Sigmoid colon (tissue), 7 donors: Measurements from ENCODE around the gene PLS1. TPM values are rescaled to one million over a fixed set of nuclear protein-coding genes. Genes with fewer than 3 reads are reported as not detected.

ENCODE experiments used
- DNase-seq: peaks from one replicate; pipeline ENCODE4 v3.0.0-alpha.2; 2019
- H3K27ac ChIP-seq, 4 donors: fragments of 200-600 bp; sonication (generic); one replicate each; pipeline ENCODE4 v1.5.1; 2016 to 2019; ENCODE audit warnings: mild to moderate bottlenecking in 1 of 4
- H3K27me3 ChIP-seq, 3 donors: fragments of 200-600 bp; sonication (generic); one replicate each; pipeline ENCODE4 v1.5.1; 2019; ENCODE audit warnings: mild to moderate bottlenecking in 1 of 3
- H3K36me3 ChIP-seq, 4 donors: fragments of 200-600 bp; sonication (generic); one replicate each; pipeline ENCODE4 v1.5.1; 2016 to 2019
- H3K4me1 ChIP-seq, 4 donors: fragments of 200-600 bp; sonication (generic); one replicate each; pipeline ENCODE4 v1.5.1; 2017 to 2019
- H3K4me3 ChIP-seq, 4 donors: fragments of 200-600 bp; sonication (generic); one replicate each; pipeline ENCODE4 v1.5.1; 2017 to 2019; ENCODE audit warnings: mild to moderate bottlenecking in 2 of 4, moderate library complexity in 1 of 4
- H3K9me3 ChIP-seq, 4 donors: fragments of 200-600 bp in 3 of 4; sonication (generic) in 3 of 4; one replicate each; pipeline versions ENCODE4 v1.5.1 to v1.6.1; 2013 to 2019
- EP300 ChIP-seq, 4 donors: sonication (generic); formaldehyde crosslinking; IDR thresholded peaks; one replicate each; pipeline ENCODE4 v1.6.1; 2017; ENCODE audit warnings: antibody characterized with exemption in 4 of 4
- POLR2A ChIP-seq, 2 donors: fragments of 450-650 bp; IDR thresholded peaks; one replicate each; pipeline ENCODE4 v1.6.1; 2016; ENCODE audit warnings: antibody characterized with exemption in 2 of 2, mild to moderate bottlenecking in 2 of 2, moderate library complexity in 2 of 2
- POLR2AphosphoS5 ChIP-seq, 4 donors: sonication (generic); formaldehyde crosslinking; IDR thresholded peaks; one replicate each; pipeline ENCODE4 v1.6.1; 2017; ENCODE audit warnings: antibody characterized with exemption in 4 of 4
- WGBS, 2 donors: extraction: QIAGEN DNeasy Blood & Tissue Kit; methylation state at CpG; one replicate each; pipeline ENCODE4 v1.1.7; 2013; 5-methylcytosine and 5-hydroxymethylcytosine counted together
- intact Hi-C: fragments of 100-400 bp; cut with DNase I; formaldehyde crosslinking; loops from one replicate; pipeline ENCODE4 v1.15.1; 2023
- polyA plus RNA-seq, 3 donors: library from polyadenylated mRNA; stranded (reverse); fragments of 200-250 nt; gene quantifications; one replicate each; pipeline ENCODE4 v1.2.3, GENCODE V29; 2013
- total RNA-seq, 4 donors: library from RNA; depleted of rRNA; stranded (reverse); fragments of >200 nt; gene quantifications; one replicate each; pipeline ENCODE4 v1.1.0, GENCODE V29; 2016
- TF ChIP-seq, protein P1 (sequence below), 4 experiments: fragments of 450-650 bp in 3 of 4; fragments of 200-600 bp in 1 of 4; IDR thresholded peaks; one replicate each; pipeline ENCODE4 v1.5.1; 2016 to 2019; ENCODE audit warnings: antibody characterized with exemption in 4 of 4, mild to moderate bottlenecking in 3 of 4, moderate library complexity in 2 of 4
- donor health status: healthy with polysubstance abuse.
- donor health status: Bipolar disorder and iron deficiency.
- donor health status: healthy.

Gene PLS1
- total and polyA plus RNA-seq, 7 donors = 0.55 to 366 (median 1.8) TPM

DNA sequence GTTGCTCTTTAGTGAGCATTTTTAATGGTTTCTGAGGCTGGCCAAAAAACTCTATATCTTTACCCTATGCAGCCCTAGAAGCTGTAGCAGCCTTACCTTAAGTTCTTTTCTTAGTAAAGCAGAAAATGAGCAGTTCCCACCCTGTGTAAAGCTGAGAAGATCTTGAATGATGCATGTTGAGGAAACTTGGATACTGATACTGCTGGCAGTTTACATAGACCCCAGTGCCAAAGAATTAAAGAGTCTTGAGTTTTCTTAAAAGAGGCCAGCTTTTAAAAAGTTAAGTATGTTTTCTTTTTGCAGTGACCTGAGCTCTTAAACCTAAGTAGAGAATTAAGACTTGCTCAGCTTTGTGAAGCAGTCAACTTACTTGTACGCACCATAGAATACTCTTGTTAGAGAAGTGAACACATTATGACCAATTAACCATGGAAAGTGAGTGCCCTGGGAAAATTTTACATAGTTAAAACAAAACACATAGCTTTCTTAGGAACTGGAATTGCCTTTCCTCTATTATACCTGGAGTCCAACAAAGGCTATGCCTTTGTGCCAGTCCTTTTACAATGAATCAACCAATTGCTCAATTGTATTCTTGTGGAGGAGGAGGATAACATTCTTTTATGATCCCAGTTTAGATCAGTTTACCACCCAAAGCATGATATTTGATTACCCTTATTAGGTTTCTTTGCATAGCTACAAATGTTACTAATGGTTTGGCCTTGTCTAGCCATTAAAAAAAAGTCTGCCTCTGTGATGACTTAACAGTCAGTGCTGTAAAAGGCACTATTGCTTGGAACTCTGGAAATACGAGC lies 28.4 kb downstream of the PLS1 start:
- WGBS, 2 donors = 51 to 81% methylated on average over 2 of the region's 2 CpGs
- DNase-seq = no peak
- TF ChIP-seq, protein P1, sequence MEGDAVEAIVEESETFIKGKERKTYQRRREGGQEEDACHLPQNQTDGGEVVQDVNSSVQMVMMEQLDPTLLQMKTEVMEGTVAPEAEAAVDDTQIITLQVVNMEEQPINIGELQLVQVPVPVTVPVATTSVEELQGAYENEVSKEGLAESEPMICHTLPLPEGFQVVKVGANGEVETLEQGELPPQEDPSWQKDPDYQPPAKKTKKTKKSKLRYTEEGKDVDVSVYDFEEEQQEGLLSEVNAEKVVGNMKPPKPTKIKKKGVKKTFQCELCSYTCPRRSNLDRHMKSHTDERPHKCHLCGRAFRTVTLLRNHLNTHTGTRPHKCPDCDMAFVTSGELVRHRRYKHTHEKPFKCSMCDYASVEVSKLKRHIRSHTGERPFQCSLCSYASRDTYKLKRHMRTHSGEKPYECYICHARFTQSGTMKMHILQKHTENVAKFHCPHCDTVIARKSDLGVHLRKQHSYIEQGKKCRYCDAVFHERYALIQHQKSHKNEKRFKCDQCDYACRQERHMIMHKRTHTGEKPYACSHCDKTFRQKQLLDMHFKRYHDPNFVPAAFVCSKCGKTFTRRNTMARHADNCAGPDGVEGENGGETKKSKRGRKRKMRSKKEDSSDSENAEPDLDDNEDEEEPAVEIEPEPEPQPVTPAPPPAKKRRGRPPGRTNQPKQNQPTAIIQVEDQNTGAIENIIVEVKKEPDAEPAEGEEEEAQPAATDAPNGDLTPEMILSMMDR (IDR thresholded peaks at IDR 0.05) = no peak
- TF ChIP-seq POLR2A (IDR thresholded peaks at IDR 0.05) (no peak), EP300 (IDR thresholded peaks at IDR 0.05) (no peak), POLR2AphosphoS5 (IDR thresholded peaks at IDR 0.05) (no peak)

DNA sequence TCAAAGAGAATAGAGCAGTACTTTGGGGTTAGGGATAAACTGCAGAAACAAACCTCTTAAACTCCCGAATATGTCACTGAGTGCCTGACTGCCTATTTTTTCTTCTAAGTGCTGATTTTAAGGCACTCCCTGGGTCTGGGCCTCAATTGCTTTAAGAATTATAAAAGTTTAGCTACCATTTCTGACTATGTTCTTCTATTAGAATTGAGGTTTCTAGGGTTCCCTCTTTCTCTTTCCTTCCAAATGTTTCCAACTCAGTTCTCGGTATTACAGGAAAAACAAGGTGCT lies 28.9 kb downstream of the PLS1 start:
- Histone ChIP-seq H3K36me3 (no peaks in the 10 kb centered on the region), H3K27me3 (no peaks in the 10 kb centered on the region), H3K9me3 (no peaks in the 10 kb centered on the region), H3K4me1 (no peaks in the 10 kb centered on the region), H3K4me3 (no peak overlapping the region), H3K27ac (no peak overlapping the region)
- TF ChIP-seq POLR2A (IDR thresholded peaks at IDR 0.05) = no peak
- TF ChIP-seq, protein P1 (IDR thresholded peaks at IDR 0.05) = no peak
- TF ChIP-seq POLR2AphosphoS5 (IDR thresholded peaks at IDR 0.05) = no peak
- TF ChIP-seq EP300 (IDR thresholded peaks at IDR 0.05) = no peak
- intact Hi-C loops = no loop called here
- 50 to 77% methylated on average over 2 of the region's 2 CpGs for WGBS, 2 donors
- no peak for DNase-seq

More for the DNA sequence above, 28.4 kb downstream of the PLS1 start:
- H3K36me3 ChIP-seq = no peaks in the 10 kb centered on the region
- H3K9me3 ChIP-seq = no peaks in the 10 kb centered on the region
- H3K4me1 ChIP-seq = no peaks in the 10 kb centered on the region
- intact Hi-C loops = no loop called here
- no peak overlapping the region for H3K4me3 ChIP-seq
- H3K27me3 ChIP-seq = no peaks in the 10 kb centered on the region
- no peak overlapping the region for H3K27ac ChIP-seq

DNA sequence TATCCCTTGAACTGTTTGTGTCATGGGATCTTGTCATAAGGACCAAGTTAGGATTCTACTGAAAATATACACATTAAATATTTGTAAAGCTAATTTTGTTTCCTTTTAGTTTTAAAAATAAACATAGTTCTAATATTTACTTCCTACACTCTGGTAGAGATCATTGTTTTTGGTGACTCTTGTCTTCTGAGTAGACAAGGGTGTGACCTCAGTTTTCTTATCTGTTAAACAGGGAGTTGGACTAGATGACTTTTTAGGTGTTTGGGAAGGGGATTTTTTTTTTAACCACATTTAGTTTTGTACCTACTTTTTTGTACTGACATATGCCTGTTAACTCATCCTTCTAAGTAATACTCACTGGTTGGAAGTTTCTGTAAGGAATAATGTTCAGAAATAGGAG lies 30.8 kb downstream of the PLS1 start:
- Histone ChIP-seq H3K36me3 (no peaks in the 10 kb centered on the region), H3K27me3 (no peaks in the 10 kb centered on the region), H3K27ac (no peak overlapping the region), H3K4me1 (no peaks in the 10 kb centered on the region), H3K9me3 (no peaks in the 10 kb centered on the region), H3K4me3 (no peak overlapping the region)
- no peak for DNase-seq
- intact Hi-C loops = no loop called here
- TF ChIP-seq EP300 (IDR thresholded peaks at IDR 0.05) (no peak), POLR2AphosphoS5 (IDR thresholded peaks at IDR 0.05) (no peak), POLR2A (IDR thresholded peaks at IDR 0.05) (no peak)
- TF ChIP-seq, protein P1 (IDR thresholded peaks at IDR 0.05) = no peak

DNA sequence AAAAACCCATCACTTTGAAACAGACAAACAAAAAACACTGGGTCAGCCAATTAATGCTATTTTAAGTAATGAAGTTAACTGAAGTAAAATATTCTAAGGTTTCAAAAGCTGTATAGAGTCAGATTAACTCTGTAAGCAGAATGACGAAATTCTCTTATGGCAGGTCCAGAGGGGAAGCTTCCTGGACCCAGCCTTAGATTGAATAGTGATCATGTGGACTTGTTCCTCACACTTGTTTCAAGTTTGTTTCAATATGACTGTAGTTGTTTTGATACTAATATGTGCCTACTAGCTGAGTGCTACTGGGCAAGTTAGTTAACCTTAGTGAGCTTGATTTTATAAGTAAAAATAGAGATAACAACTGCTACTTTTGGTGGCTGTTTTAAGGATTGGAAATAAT lies 32.6 kb downstream of the PLS1 start:
- intact Hi-C loops = no loop called here
- no peak for TF ChIP-seq EP300 (IDR thresholded peaks at IDR 0.05)
- TF ChIP-seq POLR2A (IDR thresholded peaks at IDR 0.05) = no peak
- no peak for TF ChIP-seq POLR2AphosphoS5 (IDR thresholded peaks at IDR 0.05)
- TF ChIP-seq, protein P1 (IDR thresholded peaks at IDR 0.05) = no peak
- no peaks in the 10 kb centered on the region for H3K27me3 ChIP-seq
- 82 to 85% methylated on average over 1 of the region's 1 CpG for WGBS, 2 donors
- H3K27ac ChIP-seq = no peak overlapping the region
- H3K9me3 ChIP-seq = no peaks in the 10 kb centered on the region
- H3K36me3 ChIP-seq = no peaks in the 10 kb centered on the region
- no peak for DNase-seq
- H3K4me1 ChIP-seq = no peaks in the 10 kb centered on the region
- H3K4me3 ChIP-seq = no peak overlapping the region

DNA sequence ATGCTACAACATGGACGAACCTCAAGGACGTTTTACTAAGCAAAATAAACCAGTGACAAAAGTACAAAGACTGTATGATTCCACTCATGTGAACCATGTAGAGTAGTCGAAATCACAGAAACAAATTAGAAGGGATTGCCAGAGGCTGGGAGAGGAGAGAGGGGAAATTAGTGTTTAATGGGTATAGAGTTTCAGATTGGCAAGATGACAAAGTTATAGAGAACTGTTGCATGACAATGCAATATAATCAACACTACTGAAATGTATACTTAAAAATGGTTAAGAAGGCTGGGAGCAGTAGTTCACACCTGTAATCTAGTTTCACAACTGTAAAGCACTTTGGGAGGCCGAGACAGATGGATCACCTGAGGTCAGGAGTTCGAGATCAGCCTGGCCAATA lies 36.9 kb downstream of the PLS1 start:
- Histone ChIP-seq H3K4me3 (no peak overlapping the region), H3K4me1 (no peaks in the 10 kb centered on the region), H3K9me3 (no peaks in the 10 kb centered on the region), H3K27me3 (no peaks in the 10 kb centered on the region), H3K36me3 (no peaks in the 10 kb centered on the region), H3K27ac (no peak overlapping the region)
- 41 to 62% methylated on average over 5 of the region's 5 CpGs for WGBS, 2 donors
- intact Hi-C loops = no loop called here
- no peak for TF ChIP-seq POLR2AphosphoS5 (IDR thresholded peaks at IDR 0.05)
- TF ChIP-seq, protein P1 (IDR thresholded peaks at IDR 0.05) = no peak
- no peak for TF ChIP-seq POLR2A (IDR thresholded peaks at IDR 0.05)
- TF ChIP-seq EP300 (IDR thresholded peaks at IDR 0.05) = no peak
- DNase-seq = no peak
